HEK293 (cell line): ENCODE measurements around the gene CCSER1.

Experiments
- CTCF ChIP-seq: fragments of 450-650 bp; formaldehyde crosslinking; IDR thresholded peaks from 2 replicates; pipeline ENCODE4 v1.5.1; 2016; ENCODE audit warnings: missing biosample characterization, missing genetic modification characterization
- TCF7L2 ChIP-seq: IDR thresholded peaks from 2 replicates; pipeline ENCODE4 v1.6.1; 2011; ENCODE audit warnings: low read depth, mild to moderate bottlenecking, inconsistent platforms, low read length, moderate library complexity, borderline replicate concordance
- ZNF266 ChIP-seq: fragments of 450-650 bp; formaldehyde crosslinking; IDR thresholded peaks from 2 replicates; pipeline ENCODE4 v1.5.1; 2016; ENCODE audit warnings: missing biosample characterization, missing genetic modification characterization, low read depth
- ZNF311 ChIP-seq: fragments of 450-650 bp; formaldehyde crosslinking; IDR thresholded peaks from 2 replicates; pipeline ENCODE4 v1.5.1; 2017; ENCODE audit warnings: missing biosample characterization, missing genetic modification characterization, borderline replicate concordance
- ZNF549 ChIP-seq: fragments of 450-650 bp; IDR thresholded peaks from 2 replicates; pipeline ENCODE4 v1.5.1; 2018; ENCODE audit warnings: missing biosample characterization, missing genetic modification characterization, mild to moderate bottlenecking, inconsistent platforms, moderate library complexity
- ZNF658 ChIP-seq: fragments of 450-650 bp; formaldehyde crosslinking; IDR thresholded peaks from 2 replicates; pipeline ENCODE4; 2016; ENCODE audit warnings: missing biosample characterization, missing genetic modification characterization
- ZNF660 ChIP-seq: fragments of 450-650 bp; IDR thresholded peaks from 2 replicates; pipeline ENCODE4 v1.5.1; 2018; ENCODE audit warnings: missing biosample characterization, mild to moderate bottlenecking, missing genetic modification characterization
- ZNF747 ChIP-seq: fragments of 450-650 bp; formaldehyde crosslinking; IDR thresholded peaks from 2 replicates; pipeline ENCODE4 v1.5.1; 2016; ENCODE audit warnings: missing biosample characterization, missing genetic modification characterization

GRCh38 chr4:90443231-90443630 lies 316.0 kb downstream of the CCSER1 start:
- no peak for TF ChIP-seq CTCF (tag by site-specific recombination)
- TF ChIP-seq ZNF549 (tag by site-specific recombination) = no peak
- TF ChIP-seq ZNF747 (tag by site-specific recombination) = no peak
- TF ChIP-seq ZNF658 (tag by site-specific recombination) = no peak
- TF ChIP-seq ZNF266 (tag by site-specific recombination) = no peak
- no peak for TF ChIP-seq ZNF311
- TF ChIP-seq TCF7L2 = no peak
- no peak for TF ChIP-seq ZNF660 (tag by site-specific recombination)
